HG03066 (cell line): ENCODE results near the gene CA10.

Experiments
- ATAC-seq: cut with Tn5 transposase; IDR thresholded peaks from one replicate; pipeline ENCODE4 v1.9.1; 2021; ENCODE audit warnings: low read depth; ENCODE audit not compliant: unreplicated experiment

CA10 gene

DNA sequence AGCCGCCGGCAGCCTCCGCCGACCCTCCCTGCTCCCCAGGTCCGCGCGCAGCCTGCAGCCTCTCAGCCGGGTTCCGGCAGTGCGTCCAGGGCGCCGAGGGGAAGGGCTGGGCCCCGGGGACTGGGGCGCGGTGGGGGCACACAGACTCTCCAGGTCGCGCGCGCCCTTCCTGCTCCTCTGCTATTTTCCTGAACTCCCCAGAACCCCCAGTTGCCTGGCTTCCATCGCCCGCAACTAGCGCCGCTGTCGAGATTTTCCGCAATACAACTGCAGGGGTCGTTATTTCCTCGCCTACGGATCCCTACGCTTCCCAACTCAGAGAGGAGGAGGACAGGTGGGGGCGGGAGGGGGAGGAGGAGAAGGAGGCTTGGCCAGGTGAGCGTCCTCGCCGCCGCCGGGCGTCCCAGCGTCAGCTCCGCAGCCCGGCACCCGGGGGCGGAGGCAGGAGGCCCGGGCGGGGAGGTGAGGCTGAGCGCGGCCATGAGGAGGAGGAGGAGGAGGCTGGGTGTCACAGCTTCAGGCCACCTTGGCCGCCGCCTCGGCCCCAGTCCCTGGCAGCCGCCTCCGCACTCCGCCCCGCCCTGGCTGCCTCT, at the start of gene CA10:
Gene CA10 (minus strand): TSS at position 265 of the 593 bp plus-strand sequence.
- ATAC-seq, result no peak

DNA sequence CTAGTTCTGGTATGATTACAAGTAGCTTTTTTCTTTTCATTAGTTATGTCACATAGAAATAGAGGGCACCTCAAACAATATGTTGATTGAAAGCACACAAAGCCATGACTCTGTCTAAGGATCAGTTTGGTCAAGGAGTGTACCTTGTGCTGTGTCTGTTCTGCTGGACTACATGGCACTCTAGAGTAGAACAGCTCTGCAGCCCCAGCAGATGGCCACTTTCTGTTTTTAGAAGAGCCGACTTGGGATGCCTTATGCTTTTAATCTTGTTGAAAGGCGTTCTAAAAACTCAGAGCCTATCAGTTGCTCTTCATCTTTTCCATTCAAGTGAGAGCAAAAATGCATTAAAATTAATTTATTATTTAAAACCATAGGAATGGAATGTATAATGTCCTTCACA, 49.3 kb upstream of the CA10 start:
- ATAC-seq, result no peak

DNA sequence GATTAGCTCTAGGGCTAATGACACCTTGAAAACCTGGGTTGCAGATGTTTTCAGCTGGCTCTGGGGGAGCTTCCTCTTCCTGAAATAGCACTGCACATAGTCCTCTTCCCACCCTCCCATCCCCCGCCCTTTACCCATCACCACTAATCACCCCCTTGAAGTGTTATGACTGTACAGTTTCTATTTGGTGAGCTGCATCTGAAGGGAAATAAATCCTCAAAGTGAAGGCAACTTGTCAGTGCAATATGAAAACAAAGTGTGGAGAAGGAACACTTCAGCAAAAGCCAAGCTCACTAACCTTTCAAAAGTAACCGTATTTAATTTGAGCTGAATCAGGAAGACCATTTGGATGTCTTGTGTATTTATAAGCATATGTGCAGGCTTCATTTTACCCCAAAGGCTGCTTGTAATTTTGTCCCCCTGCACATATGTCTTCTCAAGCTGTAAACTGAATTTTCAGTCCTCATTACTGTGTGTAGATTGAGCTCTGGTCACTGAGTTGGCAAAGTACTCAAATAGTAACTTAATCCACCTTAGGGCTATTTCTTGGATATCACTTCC, 44.1 kb upstream of the CA10 start:
- ATAC-seq, result no peak

DNA sequence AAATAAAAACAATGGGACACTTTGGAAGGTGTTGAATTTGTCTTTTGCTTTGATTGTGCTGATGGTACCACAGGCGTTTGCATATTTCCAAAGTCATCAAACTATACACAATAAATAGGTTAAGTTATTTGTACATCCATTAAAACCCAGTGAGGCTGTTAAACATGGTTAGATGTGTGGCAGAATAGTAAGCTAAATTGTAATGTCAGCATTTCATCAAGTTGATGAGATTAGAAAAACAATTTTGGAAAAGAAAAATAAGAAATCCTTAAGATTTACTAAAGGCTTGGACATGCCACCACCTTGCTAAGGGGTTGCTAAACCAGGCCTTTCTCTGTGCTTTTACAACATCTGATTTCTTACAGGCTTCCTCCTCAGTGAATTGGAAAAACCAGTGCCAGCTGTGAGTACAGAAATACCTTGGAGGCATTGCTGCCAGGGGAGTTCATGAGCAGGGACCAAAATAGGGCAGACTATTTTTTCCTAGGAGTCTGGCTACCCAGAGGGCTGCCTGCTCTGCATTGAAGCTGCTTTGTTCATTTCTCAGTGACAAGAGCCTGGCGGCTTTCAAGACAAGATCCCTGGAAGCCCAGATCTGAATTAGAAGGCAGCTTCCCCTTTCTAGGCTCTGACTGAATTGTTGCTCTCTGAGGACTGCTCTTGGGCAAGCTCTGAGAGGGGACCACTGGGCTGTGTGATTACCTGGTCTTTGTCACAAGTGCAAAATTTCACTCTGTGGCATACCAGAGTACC, 43.4 kb upstream of the CA10 start:
- no peak for ATAC-seq

DNA sequence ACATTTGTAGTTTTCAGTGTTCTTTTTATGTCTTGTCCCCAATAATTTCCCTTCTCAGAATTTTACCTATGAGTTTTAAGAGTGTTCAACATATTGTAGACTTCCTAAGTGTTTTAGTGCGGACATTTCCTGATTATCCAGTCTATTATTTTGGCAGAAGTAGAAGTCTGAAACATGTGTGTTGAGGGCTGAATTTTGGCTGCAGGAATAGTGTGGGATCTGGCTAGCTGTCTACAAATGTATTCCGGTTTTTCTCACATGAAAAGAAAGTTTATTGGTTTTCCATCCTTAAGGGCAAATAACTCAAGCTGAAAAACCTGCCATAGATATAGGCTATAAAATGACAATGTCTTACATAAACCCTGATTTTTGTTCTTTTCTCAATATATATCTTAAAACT, 33.0 kb upstream of the CA10 start:
- ATAC-seq, result no peak

DNA sequence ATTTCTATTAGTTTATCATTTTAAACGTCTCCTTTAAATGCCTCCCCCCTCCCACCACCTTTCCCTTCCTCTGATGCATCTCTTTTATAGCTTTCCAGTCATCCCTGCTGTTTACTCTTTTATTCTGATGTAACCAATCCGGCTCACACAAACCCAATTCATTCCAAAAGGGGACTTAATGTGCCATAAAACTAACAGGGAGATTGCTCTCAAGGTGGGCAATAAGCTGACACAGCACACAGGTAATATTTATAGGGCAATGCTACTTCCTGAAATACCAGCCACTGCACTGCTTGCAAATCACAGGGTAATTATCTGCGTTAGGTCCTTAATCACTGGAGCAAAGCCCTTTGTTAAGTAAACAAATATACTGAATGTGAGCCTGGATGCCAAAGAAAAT, 23.3 kb upstream of the CA10 start:
- ATAC-seq, result no peak

DNA sequence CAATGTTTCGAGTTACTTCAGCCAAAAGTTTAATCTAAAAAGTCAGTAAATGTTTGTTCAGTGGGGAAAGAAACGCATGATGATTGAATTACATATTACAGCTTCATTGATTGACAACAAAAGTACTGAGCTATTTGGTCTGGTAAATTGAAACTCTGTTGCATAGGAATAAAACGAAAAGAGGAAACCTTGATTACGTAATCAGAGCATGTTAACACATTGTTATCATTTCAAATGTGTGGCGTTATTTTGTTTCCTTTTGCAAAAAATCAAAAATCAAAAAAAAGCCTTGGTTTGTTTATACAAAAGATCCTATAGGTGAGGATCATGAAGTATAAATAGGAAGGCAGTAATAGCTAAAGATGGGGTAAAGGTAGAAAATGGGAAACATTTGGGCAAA, 19.5 kb upstream of the CA10 start:
- no peak for ATAC-seq

DNA sequence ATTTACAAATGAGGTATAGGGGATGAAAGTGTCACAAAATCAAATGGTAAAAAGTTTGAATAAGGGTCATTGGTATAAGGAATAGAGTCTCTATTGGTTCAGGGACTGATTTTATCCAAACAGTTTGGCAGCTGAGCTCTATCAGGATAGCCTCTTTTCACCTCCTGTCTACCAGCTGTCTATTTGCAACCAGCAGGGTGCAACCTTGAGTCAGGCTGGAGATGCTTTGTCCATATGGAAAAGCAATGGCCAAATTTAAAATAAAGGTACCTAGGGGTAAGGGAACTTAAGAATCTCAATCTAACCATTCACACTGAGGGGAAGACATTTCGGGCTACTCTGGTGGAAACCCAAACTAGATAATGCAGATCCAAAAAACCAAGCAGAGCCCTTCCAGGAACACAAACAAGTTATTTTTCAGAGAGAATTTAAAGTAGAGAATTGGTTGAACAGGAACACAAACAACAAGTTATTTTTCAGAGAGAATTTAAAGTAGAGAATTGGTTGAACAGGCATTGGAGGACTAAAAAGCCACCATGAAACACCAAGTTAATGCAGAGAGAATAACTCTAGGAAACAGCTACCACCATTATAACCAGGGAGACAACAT, 12.6 kb upstream of the CA10 start:
- ATAC-seq, result no peak

DNA sequence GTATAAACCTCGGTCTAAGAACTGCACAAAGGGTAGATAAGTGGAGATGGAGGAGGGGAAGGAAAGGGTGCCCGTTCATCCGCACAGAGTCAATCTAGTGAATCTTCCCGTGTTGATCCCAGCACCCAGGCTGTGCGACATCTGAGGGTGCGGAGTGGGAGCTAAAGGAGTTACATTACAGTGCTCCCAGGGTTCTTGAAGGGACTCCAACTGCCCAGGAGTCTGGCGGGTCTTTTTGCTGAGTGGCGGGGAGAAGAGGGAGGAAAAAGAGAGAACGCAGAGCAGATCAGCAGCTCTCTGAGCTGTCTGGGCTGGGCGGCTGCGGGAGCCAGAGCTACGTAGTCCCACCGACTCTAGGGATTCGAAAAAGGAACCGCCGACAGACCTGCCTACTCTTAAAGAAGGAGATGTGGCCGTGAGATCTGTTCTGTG, 1.6 kb upstream of the CA10 start:
- no peak for ATAC-seq

DNA sequence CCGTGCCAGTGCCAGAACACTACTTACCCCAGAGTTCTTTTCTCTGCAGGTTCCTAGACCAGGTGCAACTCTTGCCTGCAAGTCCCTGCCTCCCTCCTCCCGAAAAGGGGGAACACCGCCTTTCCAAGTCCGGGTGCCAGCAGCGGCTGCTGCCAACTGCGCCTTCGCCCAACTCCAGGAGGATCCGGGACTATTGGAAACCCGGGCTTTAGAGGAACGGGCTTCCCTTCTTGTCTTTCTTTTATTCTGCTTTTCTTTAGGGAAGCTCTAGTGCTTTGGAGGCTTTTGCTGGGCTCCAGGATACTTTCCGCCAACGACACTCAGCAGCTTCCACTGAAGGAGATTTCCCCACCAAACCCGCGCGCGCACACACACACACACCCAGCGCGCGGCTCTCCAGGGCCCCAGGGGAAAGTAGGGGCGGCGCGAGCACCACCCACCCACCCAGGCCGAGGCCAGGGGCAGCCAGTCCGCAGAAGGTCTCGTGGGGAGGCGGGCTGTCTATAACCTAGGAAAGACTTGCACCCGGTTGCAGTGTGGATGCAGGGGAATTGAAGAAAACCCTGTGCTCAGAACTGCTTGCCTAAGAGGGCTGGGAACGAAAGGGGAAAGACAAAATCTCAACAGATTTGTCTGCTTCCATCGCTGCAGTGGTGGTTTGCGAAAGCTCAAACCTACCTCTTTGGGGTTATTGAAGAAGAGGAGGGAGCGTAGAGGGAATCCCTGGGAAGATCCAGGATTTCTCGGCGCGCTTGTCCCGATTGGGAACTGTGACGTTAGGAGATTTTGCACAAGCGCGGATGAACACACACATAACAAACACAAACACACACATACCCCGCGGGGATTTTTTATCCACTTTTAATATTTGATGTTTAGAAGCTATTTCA, 977 bp upstream of the CA10 start:
- no peak for ATAC-seq

DNA sequence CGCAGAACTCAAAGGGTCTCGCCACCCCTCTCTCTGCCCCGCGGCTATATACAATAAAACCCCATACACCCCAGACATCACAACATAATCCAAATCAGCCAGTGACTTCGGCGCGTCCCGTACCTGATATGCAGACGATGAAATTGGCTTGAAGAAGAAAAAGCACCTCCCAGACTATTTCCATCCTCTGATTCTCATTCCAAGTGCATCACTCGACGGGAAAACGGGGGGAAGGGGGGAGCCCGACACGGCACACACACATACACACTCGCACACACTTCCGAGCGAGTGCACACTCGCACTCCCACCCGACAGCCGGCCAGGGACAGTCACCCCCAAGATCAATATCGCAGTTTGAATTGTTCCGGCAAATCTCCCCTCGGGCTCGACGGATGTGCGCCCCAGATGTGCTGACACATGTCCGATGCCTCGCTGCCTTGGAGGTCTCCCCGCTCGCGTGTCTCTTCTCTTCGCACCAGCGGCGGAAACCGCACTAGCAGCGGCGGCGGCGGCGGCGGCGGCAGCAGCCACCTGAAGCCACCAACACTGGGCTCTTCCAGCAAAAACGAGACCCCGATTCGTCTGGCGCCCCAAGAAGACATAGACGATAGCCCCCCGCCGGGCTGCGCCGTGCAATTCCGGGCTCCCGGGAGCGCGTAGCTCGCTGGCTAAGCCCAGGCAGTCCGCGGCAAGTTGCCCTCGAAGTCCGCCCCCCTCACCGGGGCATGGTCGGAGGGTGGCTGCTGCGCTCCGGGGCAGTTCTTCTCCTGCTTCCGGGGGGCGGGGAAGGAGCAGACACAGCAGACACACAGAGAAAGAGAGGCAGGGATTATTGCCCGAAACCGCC, 688 bp downstream of the CA10 start:
- no peak for ATAC-seq

DNA sequence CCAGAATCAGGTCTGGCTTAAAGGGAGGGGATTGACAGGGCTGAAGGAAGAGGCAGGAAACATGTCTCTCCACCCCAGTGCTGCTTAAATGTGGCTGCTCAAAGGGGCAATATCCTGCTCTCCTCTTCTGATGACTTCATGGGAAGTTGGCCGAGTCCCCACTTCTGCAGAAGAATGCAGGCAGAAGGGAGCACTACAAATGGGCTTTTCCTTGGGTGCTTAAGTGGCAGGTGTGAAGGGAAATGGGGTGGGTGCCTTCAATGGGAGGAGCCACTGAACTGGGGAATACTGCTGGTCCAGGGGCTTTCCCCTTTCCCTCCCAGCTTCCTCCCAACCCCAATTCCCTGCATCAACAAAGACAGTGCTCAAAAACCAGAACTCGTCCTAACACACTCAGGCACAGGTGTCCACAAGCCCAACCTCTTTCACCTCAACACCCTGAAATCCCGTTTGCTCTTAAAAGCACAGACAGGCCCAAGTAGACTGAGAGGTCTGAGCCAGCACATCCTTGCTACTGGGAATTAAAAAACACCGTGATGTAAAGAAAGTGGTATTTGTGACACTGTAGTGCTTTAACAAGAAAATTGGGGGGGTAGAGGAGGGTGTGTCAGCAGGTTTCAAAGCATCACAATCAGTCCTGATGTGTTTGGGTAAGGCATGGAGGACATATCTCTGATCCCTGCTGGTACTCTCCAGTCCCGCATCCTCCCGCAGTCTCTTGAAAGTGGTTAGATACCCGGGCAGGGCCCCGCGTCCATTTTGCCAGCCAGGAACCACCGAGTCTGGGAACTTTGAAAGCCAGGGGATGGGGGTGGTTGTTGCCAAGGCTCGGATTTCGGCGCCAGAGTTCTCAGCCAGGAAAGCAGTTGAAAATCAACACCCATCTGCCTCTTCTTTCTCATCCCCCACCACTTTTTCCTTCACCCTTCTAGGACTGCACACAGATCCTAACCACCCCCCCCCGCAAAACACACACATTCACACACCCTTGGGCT, 1.6 kb downstream of the CA10 start:
- no peak for ATAC-seq

DNA sequence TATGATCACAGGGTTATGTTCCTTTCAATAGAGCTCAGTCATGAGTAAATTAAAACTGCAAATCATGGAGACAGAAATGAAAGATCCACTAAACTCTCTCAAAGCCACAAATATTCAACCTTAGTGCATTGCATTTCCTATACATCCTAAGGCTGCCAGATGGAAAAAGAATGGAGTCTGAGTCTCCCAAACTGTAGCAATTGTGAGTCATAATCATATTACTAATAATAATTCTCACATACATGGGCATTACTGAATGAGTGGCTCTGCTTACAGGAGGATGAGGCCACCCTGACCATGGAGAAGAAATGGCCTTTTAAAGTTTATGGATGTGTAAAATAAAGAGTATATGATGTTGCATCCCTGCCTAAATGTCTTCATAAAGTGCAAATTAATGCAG, 3.2 kb downstream of the CA10 start:
- no peak for ATAC-seq

DNA sequence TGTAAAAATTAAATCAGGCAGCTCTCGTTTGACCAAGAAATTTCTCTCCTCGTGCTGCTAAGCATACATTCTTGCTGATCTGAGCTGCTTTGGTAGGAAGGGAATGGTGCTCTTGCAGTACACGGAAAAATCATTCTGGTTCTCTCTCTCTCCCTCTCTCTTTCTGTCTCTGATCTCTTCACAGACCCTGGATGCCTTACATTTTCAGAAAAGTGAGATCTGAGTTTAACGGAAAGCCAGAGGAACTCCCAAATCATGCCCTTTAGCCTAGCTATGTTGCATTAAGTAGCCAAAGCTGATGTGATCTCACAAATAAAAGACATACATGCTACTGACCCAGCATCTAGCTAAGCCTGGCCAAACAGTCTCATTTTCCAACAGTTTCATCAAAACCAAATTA, 4.0 kb downstream of the CA10 start:
- no peak for ATAC-seq

DNA sequence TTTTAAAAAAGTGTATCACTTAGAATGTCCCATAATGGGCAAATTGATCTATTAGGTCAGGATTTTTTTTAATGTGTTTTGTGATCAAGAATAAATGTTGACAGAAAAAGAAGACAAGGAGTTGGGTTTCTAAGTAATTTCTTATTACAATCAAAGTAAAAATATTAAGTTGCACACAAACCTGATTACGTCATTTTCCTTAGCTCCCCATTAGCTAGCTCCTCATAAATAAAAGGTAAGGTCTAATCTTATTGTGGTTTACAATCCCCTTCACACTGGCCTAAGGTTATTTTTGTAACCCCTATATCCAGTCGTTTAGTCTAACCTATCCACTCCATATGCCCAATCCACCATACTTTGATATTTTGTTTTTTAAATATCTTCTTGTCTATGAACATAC, 7.6 kb downstream of the CA10 start:
- no peak for ATAC-seq

DNA sequence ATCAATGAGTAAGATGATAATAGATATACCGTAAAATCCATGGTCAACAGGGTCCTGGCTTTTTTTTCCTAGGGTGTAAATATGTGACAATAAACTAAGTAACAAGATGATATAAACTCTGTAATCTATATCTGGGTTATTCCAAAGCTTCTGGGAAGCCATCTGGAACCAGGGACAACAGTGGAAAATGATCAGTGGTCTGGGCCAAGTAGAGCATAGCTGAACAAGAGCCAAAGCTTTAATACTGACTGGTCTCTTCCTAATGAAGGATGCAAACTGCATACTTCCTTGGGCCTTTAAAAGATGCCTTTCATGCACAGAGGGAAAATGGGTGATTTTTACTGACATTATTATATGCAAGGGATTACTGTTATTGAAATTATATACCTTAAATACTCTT, 8.9 kb downstream of the CA10 start:
- no peak for ATAC-seq

DNA sequence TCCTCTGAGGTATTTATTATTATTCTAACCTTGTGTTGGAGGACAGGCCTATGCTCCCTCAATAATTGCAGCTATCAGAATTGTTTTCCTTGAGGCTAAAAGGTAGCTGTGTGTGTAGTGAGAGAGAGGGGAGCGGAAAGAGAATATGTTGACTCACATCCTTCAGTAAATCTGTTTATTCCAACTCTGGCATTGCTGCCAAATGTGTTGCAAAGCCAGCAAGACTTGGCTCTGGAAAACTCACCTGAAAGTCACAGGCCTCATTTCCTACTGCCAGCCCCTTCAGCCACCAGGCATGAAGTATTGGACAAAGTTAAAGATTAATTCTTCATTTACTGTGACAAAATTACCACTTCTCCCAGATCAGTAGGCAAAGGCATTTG, 9.6 kb downstream of the CA10 start:
- no peak for ATAC-seq

DNA sequence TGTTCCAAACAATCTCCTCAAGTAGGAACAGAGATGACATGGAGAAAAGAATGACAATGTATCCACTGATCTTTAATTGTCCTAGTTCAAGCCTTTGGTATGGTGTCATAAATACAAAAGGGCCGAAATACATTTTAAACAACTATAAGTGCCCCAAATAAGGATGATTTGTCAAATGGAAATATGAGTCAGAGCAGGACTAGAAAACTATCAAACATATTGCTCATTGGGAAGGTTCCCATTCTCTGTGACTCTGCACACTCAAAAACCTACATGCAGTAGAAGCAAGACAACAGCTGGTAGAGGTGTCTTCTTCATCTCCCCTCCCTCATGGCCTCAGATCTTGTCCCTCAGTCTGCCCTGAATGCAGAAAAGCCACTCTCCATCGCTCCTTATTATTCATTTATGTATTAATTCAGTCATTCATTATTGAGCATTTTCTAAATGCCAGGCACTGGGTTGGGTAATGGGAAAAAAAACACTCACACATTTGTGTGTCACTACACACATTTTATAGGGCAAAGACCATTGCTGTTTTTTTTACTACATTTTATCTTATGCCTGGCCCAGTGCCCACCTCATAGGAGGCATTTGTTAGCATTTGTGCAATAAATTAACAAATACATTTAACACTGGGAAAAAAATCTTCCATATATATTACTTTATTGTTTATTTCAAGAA, 10.1 kb downstream of the CA10 start:
- no peak for ATAC-seq
